ENCODE data around the gene FLRT1. TPM values are rescaled to one million over a fixed set of nuclear protein-coding genes. Genes with fewer than 3 reads are reported as not detected.

The FLRT1 gene
- total RNA-seq, 1 experiment from 2014 or later, result not detected

DNA sequence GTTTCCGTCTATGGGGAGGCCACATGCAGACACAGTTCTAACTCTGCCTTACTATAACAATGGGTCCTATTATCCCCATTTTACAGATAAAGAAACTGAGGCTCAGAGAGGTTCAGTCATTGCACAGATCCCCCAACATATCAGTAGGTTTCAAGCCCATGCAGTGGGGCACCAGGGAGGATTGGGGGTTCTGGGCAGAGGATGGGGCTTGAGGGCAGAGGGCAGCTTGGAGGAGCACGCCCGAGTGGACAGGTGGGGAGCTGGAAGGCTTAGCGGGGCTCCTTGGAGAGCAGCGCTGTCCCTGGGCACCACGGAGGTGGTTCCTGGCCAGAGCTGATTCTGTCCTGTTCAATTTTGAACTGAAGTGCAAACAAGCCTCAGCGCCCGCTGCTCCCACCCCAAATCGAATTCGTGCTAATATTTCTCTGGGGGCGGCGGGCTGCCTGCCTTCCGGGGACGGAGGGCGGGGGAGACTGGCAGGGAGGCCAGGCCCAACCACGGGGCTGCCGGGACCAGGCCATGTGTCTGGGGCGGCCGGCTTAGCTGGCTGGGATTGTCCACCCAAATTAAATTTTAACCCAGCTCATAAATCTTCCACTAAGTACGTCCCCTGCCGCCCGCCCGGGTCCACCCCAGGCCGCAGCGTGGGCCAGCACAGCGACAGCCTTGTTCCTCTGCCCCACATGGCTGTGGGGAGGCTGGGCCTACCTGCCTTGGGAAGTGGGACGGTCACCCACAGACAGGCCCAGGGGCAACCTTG, 49.4 kb downstream of the FLRT1 start:
- no peak for DNase-seq (ENCODE audit: low read depth)

Other genes with a start within 250 kb of the FLRT1 start
- 31.7 and 33.8 TPM in 2 replicates for gene SPINDOC, start 222.5 kb upstream of the FLRT1 start, total RNA-seq (2014; rRNA removed)
- 14.6 and 16.4 TPM in 2 replicates for gene MARK2, start 196.8 kb upstream of the FLRT1 start, total RNA-seq (2014; rRNA removed)
- gene RCOR2, start 118.8 kb upstream of the FLRT1 start, total RNA-seq (2014; rRNA removed), result 0.23 and 0.58 TPM in 2 replicates
- 17.6 and 18.3 TPM in 2 replicates for gene NAA40, start 96.9 kb upstream of the FLRT1 start, total RNA-seq (2014; rRNA removed)
- 611 and 814 TPM in 2 replicates for gene COX8A, start 61.3 kb upstream of the FLRT1 start, total RNA-seq (2014; rRNA removed)
- 47.8 and 62.5 TPM in 2 replicates for gene OTUB1, start 49.5 kb upstream of the FLRT1 start, total RNA-seq (2014; rRNA removed)
- 38.0 and 40.8 TPM in 2 replicates for gene MACROD1, start 130.2 kb downstream of the FLRT1 start, total RNA-seq (2014; rRNA removed)
- 237 and 248 TPM in 2 replicates for gene STIP1, start 150.2 kb downstream of the FLRT1 start, total RNA-seq (2014; rRNA removed)
- gene FERMT3, start 170.8 kb downstream of the FLRT1 start, total RNA-seq (2014; rRNA removed), result 18.4 and 22.8 TPM in 2 replicates
- 65.0 and 72.5 TPM in 2 replicates for gene TRPT1, start 190.3 kb downstream of the FLRT1 start, total RNA-seq (2014; rRNA removed)
- 89.8 and 101 TPM in 2 replicates for gene NUDT22, start 190.3 kb downstream of the FLRT1 start, total RNA-seq (2014; rRNA removed)
- 4.4 and 8.3 TPM in 2 replicates for gene DNAJC4, start 194.6 kb downstream of the FLRT1 start, total RNA-seq (2014; rRNA removed)
- gene VEGFB, start 198.7 kb downstream of the FLRT1 start, total RNA-seq (2014; rRNA removed), result 50.2 and 56.9 TPM in 2 replicates
- gene FKBP2, start 205.2 kb downstream of the FLRT1 start, total RNA-seq (2014; rRNA removed), result 77.7 and 80.8 TPM in 2 replicates
- 696 and 750 TPM in 2 replicates for gene PPP1R14B, start 211.0 kb downstream of the FLRT1 start, total RNA-seq (2014; rRNA removed)
- 92.5 and 100 TPM in 2 replicates for gene PLCB3, start 215.6 kb downstream of the FLRT1 start, total RNA-seq (2014; rRNA removed)
- gene BAD, start 248.7 kb downstream of the FLRT1 start, total RNA-seq (2014; rRNA removed), result 92.3 and 92.4 TPM in 2 replicates
- 24.9 and 26.8 TPM in 2 replicates for gene GPR137, start 249.9 kb downstream of the FLRT1 start, total RNA-seq (2014; rRNA removed)

Data from LHCN-M2 (cell line).